Coronary artery (tissue), 2 donors: Measurements from ENCODE around the gene ZNF791.

Source experiments
- DNase-seq: peaks from one replicate; pipeline ENCODE4 v3.0.0-alpha.2; 2017; ENCODE audit warnings: low spot score
- H3K27ac ChIP-seq, 2 donors: fragments of 200-600 bp; sonication (generic); one replicate each; pipeline ENCODE4 v1.5.1; 2016 to 2019
- H3K4me3 ChIP-seq: fragments of 200-600 bp; sonication (generic); 2 replicates; pipeline ENCODE4 v1.5.1; 2016; ENCODE audit warnings: mild to moderate bottlenecking, moderate library complexity
- TF ChIP-seq, protein P1 (sequence below): fragments of 200-600 bp; sonication (generic); IDR thresholded peaks from one replicate; pipeline ENCODE4 v1.5.1; 2019; ENCODE audit warnings: antibody characterized with exemption

ZNF791 gene

DNA sequence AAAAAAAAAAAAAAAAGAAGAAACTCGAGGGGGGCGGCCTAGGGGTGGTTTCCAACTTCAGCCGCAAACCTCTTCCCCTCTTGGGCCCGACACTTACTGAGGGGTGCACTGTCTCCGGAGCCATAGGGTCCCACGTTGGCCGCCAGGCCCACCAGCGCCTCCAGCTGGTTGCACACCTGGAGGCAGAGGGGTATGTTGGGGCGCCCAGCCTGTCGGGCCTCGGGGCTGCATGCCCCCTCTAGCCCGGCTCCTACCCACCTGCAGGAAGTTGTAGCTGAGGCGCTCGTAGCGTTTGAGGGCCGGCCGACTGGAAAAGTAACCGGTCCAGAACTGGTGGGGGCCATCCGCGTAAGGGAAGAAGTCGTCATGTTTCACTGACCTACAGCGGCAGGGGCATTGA lies 47.2 kb downstream of the ZNF791 start:
- TF ChIP-seq, protein P1, sequence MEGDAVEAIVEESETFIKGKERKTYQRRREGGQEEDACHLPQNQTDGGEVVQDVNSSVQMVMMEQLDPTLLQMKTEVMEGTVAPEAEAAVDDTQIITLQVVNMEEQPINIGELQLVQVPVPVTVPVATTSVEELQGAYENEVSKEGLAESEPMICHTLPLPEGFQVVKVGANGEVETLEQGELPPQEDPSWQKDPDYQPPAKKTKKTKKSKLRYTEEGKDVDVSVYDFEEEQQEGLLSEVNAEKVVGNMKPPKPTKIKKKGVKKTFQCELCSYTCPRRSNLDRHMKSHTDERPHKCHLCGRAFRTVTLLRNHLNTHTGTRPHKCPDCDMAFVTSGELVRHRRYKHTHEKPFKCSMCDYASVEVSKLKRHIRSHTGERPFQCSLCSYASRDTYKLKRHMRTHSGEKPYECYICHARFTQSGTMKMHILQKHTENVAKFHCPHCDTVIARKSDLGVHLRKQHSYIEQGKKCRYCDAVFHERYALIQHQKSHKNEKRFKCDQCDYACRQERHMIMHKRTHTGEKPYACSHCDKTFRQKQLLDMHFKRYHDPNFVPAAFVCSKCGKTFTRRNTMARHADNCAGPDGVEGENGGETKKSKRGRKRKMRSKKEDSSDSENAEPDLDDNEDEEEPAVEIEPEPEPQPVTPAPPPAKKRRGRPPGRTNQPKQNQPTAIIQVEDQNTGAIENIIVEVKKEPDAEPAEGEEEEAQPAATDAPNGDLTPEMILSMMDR: no peak
- no peak for DNase-seq

DNA sequence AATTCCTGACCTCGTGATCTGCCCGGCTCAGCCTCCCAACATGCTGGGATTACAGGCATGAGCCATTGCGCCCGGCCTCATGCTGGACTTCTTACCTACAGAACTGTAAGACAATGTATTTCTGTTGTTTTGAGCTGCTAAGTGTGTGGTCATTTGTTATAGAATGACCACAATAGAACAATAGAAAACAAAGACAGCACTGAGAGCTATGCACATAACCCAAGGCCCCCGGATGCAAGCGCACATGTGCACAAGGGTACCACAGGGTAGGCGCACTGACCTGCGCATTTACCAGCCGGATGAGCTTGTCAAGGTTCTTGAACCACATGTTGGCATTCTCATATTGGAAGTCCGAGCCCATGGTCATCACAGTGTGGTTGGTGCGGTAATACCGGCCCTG lies 50.3 kb downstream of the ZNF791 start:
- TF ChIP-seq, protein P1: no peak
- DNase-seq: no peak
- no peak overlapping the region for H3K27ac ChIP-seq
- H3K4me3 ChIP-seq: no peak overlapping the region

More for the DNA sequence above, 47.2 kb downstream of the ZNF791 start:
- no peak overlapping the region for H3K4me3 ChIP-seq
- no peak overlapping the region for H3K27ac ChIP-seq

DNA sequence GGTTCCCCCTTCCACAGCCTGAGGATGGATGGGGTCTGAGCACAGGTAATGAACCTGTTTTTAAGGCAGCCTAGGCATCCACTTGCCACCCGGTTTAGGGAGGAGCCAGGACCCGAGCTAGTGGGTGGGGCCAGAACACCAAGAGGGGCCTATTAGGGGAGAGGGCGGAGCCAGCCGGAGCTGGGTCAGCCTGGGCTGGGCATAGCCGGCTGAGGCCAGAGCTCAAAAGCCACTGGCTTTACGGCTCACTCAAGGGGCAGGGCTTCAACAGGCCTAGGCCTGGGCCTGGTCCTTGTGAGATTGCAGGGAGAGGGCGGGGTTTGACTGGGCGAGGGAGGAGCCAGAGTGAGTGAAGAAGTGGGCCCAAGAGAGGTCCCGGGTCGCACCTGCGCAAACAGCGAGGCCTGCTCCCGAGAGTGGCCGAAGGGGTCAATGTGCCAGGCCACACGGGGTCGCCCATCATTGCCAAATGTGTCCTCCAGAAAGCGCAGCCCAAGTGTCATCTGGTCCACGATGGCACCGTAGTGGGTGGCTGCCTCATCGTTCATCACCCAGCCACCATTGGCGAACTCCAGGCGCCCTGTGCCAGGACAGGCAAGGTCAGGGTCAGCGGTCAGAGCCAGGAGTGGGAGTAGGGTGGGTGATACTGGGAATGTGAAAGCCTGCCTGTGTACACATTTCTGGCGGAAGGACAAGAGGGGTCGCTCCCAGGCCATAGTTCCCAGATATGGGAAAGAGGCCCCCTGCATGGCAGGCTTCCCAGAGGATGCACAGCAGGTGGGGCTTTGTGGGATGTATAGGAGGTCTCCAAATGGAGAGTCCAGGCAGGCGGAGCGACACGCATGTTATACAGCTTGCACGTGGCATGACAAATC lies 53.9 kb downstream of the ZNF791 start:
- TF ChIP-seq, protein P1: no peak
- no peak for DNase-seq
- H3K27ac ChIP-seq: no peak overlapping the region
- H3K4me3 ChIP-seq: no peak overlapping the region

- no peak for DNase-seq
- TF ChIP-seq, protein P1: no peak
- Histone ChIP-seq H3K27ac (peak overlapping the region in 1 of 2 donors; percentile 9), H3K4me3 (peak overlapping the region; percentile 93)
Measured at GRCh38 chr19:12665281-12665573, 54.5 kb downstream of the ZNF791 start.

- H3K4me3 ChIP-seq: peak overlapping the region; percentile 93
- no peak for DNase-seq
- H3K27ac ChIP-seq: peak overlapping the region in 1 of 2 donors; percentile 73
- TF ChIP-seq, protein P1: no peak
Measured at GRCh38 chr19:12665671-12666264, 55.0 kb downstream of the ZNF791 start.

- no peak for DNase-seq
- H3K27ac ChIP-seq: peak within 1 kb of the TSS; percentile 44 to 73
- TF ChIP-seq, protein P1: no peak
Measured at GRCh38 chr19:12666265-12667048, 55.7 kb downstream of the ZNF791 start, which contains the start of the genes MAN2B1 and WDR83. Gene MAN2B1, minus strand, starts transcription at chr19:12666742. Its CDS starts 41 bp downstream, at chr19:12666701. Gene WDR83, plus strand, starts transcription at chr19:12666807. Its CDS starts 2,984 bp downstream, at chr19:12669791.

More at GRCh38 chr19:12666265-12667048, 55.7 kb downstream of the ZNF791 start, which contains the start of the genes MAN2B1 and WDR83:
- peak within 1 kb of the TSS; percentile 93 for H3K4me3 ChIP-seq
